ENCODE measurements around the gene FNDC4.

FNDC4 gene

GRCh38 chr2:27501042-27501441, 6.0 kb upstream of the FNDC4 start (continued):
- TF ChIP-seq ZNF398 (tag by site-specific recombination; IDR thresholded peaks at IDR 0.05) (no peak), ZNF501 (tag by site-specific recombination; IDR thresholded peaks at IDR 0.05) (no peak), ZNF623 (tag by site-specific recombination; IDR thresholded peaks at IDR 0.05) (no peak), ZXDB (tag by site-specific recombination; IDR thresholded peaks at IDR 0.05) (no peak), ZNF660 (tag by site-specific recombination; IDR thresholded peaks at IDR 0.05) (no peak)

- no peak overlapping the region for H3K27ac ChIP-seq (ENCODE audit: extremely low read depth, low read depth, low read length)
- no peaks in the 10 kb centered on the region for H3K36me3 ChIP-seq (ENCODE audit: control insufficient read depth in 2 of 2, insufficient read depth in 1 of 2, low read length in 2 of 2)
- no peaks in the 10 kb centered on the region for H3K9me3 ChIP-seq (ENCODE audit: control insufficient read depth, insufficient read depth, low read depth, low read length)
- no peak for TF ChIP-seq ZNF19 (tag by site-specific recombination; IDR thresholded peaks at IDR 0.05; ENCODE audit: low read depth)
- TF ChIP-seq ZNF121 (tag by site-specific recombination; IDR thresholded peaks at IDR 0.05) = no peak
- no peak for TF ChIP-seq ZNF155 (tag by site-specific recombination; IDR thresholded peaks at IDR 0.05)
- no peak for TF ChIP-seq ZNF549 (tag by site-specific recombination; IDR thresholded peaks at IDR 0.05)
- no peak for TF ChIP-seq ZNF24 (tag by site-specific recombination; IDR thresholded peaks at IDR 0.05)
- TF ChIP-seq ZNF169 (tag by site-specific recombination; IDR thresholded peaks at IDR 0.05) = no peak
- no peak for TF ChIP-seq HIC1 (tag by site-specific recombination; IDR thresholded peaks at IDR 0.05)
- no peak for TF ChIP-seq ZNF266 (tag by site-specific recombination; IDR thresholded peaks at IDR 0.05; ENCODE audit: low read depth)
- no peak for TF ChIP-seq TCF7L2 (IDR thresholded peaks at IDR 0.05; ENCODE audit: borderline replicate concordance, low read depth, low read length)
- no peak for TF ChIP-seq ZNF112 (tag by site-specific recombination; IDR thresholded peaks at IDR 0.05)
- no peak for TF ChIP-seq ZNF521 (tag by site-specific recombination; IDR thresholded peaks at IDR 0.05)
- ChIA-PET POLR2A (no interaction called here), CTCF (no interaction called here)
- no peaks in the 10 kb centered on the region; the same call in 1 of the 2 replicates for H3K4me1 ChIP-seq (ENCODE audit: control insufficient read depth, insufficient read depth, low read length)
- H3K4me3 ChIP-seq (ENCODE audit: low read depth, low read length) = no peak overlapping the region
Measured at GRCh38 chr2:27498975-27499374, 4.0 kb upstream of the FNDC4 start.

GRCh38 chr2:27497288-27497627, 2.3 kb upstream of the FNDC4 start:
- ChIA-PET POLR2A (no interaction called here), CTCF (no interaction called here)
- Histone ChIP-seq H3K4me1 (ENCODE audit: control insufficient read depth, insufficient read depth, low read length) (no peaks in the 10 kb centered on the region; the same call in 1 of the 2 replicates), H3K9me3 (ENCODE audit: control insufficient read depth, insufficient read depth, low read depth, low read length) (no peaks in the 10 kb centered on the region), H3K4me3 (ENCODE audit: low read depth, low read length) (no peak overlapping the region), H3K27ac (ENCODE audit: extremely low read depth, low read depth, low read length) (no peak overlapping the region), H3K36me3 (ENCODE audit: control insufficient read depth in 2 of 2, insufficient read depth in 1 of 2, low read length in 2 of 2) (no peaks in the 10 kb centered on the region)
- no peak for TF ChIP-seq REPIN1 (tag by site-specific recombination; IDR thresholded peaks at IDR 0.05; ENCODE audit: low read depth)
- no peak for TF ChIP-seq ZNF23 (tag by site-specific recombination; IDR thresholded peaks at IDR 0.05; ENCODE audit: borderline replicate concordance)
- no peak for TF ChIP-seq ZBTB17 (tag by site-specific recombination; IDR thresholded peaks at IDR 0.05)
- no peak for TF ChIP-seq ZNF133 (tag by site-specific recombination; IDR thresholded peaks at IDR 0.05)
- no peak for TF ChIP-seq PRDM6 (tag by site-specific recombination; IDR thresholded peaks at IDR 0.05)
- TF ChIP-seq ZNF660 (tag by site-specific recombination; IDR thresholded peaks at IDR 0.05) = no peak
- TF ChIP-seq ZNF211 (tag by site-specific recombination; IDR thresholded peaks at IDR 0.05; ENCODE audit: low read depth) = no peak
- TF ChIP-seq ZNF138 (tag by site-specific recombination; IDR thresholded peaks at IDR 0.05; ENCODE audit: borderline replicate concordance) = no peak
- TF ChIP-seq ZNF529 (tag by site-specific recombination; IDR thresholded peaks at IDR 0.05; ENCODE audit: insufficient replicate concordance) = no peak
- no peak for TF ChIP-seq ZFP3 (tag by site-specific recombination; IDR thresholded peaks at IDR 0.05; ENCODE audit: low read depth)
- TF ChIP-seq SETDB1 (IDR thresholded peaks at IDR 0.05; ENCODE audit: insufficient read length, low read length) = no peak
- TF ChIP-seq GLI2 (tag by site-specific recombination; IDR thresholded peaks at IDR 0.05; ENCODE audit: borderline replicate concordance, low read depth) = no peak
- TF ChIP-seq KLF9 (tag by site-specific recombination; IDR thresholded peaks at IDR 0.05; ENCODE audit: low read depth) = no peak
- no peak for TF ChIP-seq ZNF843 (tag by site-specific recombination; IDR thresholded peaks at IDR 0.05)
- TF ChIP-seq ZNF521 (tag by site-specific recombination; IDR thresholded peaks at IDR 0.05) = no peak
- no peak for TF ChIP-seq ZNF112 (tag by site-specific recombination; IDR thresholded peaks at IDR 0.05)
- TF ChIP-seq IKZF3 (tag by site-specific recombination; IDR thresholded peaks at IDR 0.05) = no peak

Data from HEK293 (cell line).